DND-41 (cell line): Measurements from ENCODE around the gene CEACAM21.

Experiments used
- ATAC-seq: fragments of 200-7000 bp; cut with Tn5 transposase; 3 replicates; pipeline ENCODE4 v1.9.1; 2021; ENCODE audit warnings: low read depth; ENCODE audit not compliant: insufficient read depth
- DNase-seq: peaks from one replicate; pipeline ENCODE4 v3.0.0-alpha.2; 2020
- H2AFZ ChIP-seq: 2 replicates; pipeline ENCODE4 v1.6.0; 2012; ENCODE audit warnings: low read depth, low read length
- H3K27ac ChIP-seq: 2 replicates; pipeline ENCODE4 v1.5.1; 2012; ENCODE audit warnings: low read length, inconsistent platforms
- H3K27me3 ChIP-seq: fragments of 200-600 bp; sonication (generic); 2 replicates; pipeline ENCODE4 v1.6.0; 2012; ENCODE audit warnings: low read length, mild to moderate bottlenecking, inconsistent platforms; ENCODE audit not compliant: insufficient read depth, poor library complexity
- H3K36me3 ChIP-seq: 2 replicates; pipeline ENCODE4 v1.5.1; 2012; ENCODE audit warnings: low read length, inconsistent platforms; ENCODE audit not compliant: insufficient read depth
- H3K4me1 ChIP-seq: 2 replicates; pipeline ENCODE4 v1.5.1; 2012; ENCODE audit warnings: mild to moderate bottlenecking, low read length; ENCODE audit not compliant: insufficient read depth
- H3K4me2 ChIP-seq: 2 replicates; pipeline ENCODE4 v1.6.0; 2012; ENCODE audit warnings: mild to moderate bottlenecking, moderate library complexity, low read length, inconsistent platforms; ENCODE audit not compliant: insufficient read depth
- H3K4me3 ChIP-seq, 2 experiments: fragments of 200-600 bp in 1 of 2; shearing (Covaris generic) in 1 of 2; 2 replicates each; pipeline ENCODE4 v1.5.1; 2012 to 2016; ENCODE audit warnings: inconsistent platforms in 2 of 2, low read length in 2 of 2, mild to moderate bottlenecking in 2 of 2, low read depth in 1 of 2, moderate library complexity in 1 of 2
- H3K79me2 ChIP-seq: 2 replicates; pipeline ENCODE4 v1.6.0; 2012; ENCODE audit warnings: low read length, inconsistent platforms; ENCODE audit not compliant: insufficient read depth
- H3K9ac ChIP-seq: 2 replicates; pipeline ENCODE4 v1.6.0; 2012; ENCODE audit warnings: low read depth, mild to moderate bottlenecking, inconsistent platforms, low read length, moderate library complexity
- H3K9me3 ChIP-seq: 2 replicates; pipeline ENCODE4 v1.5.1; 2012; ENCODE audit warnings: low read length, moderate library complexity, mild to moderate bottlenecking, inconsistent platforms; ENCODE audit not compliant: insufficient read depth, severe bottlenecking
- H4K20me1 ChIP-seq: 2 replicates; pipeline ENCODE4 v1.6.0; 2012; ENCODE audit warnings: low read length; ENCODE audit not compliant: insufficient read depth
- CTCF ChIP-seq: IDR thresholded peaks from 2 replicates; pipeline ENCODE4 v1.5.1; 2012; ENCODE audit warnings: borderline replicate concordance, low read length, moderate library complexity, mild to moderate bottlenecking; ENCODE audit not compliant: poor library complexity, severe bottlenecking; ENCODE audit errors: extremely low read depth
- EZH2 ChIP-seq: IDR thresholded peaks from 3 replicates; pipeline ENCODE4 v1.6.1; 2012; ENCODE audit warnings: borderline replicate concordance, low read depth, mild to moderate bottlenecking, moderate library complexity, low read length, inconsistent platforms; ENCODE audit not compliant: severe bottlenecking

Gene CEACAM21

GRCh38 chr19:41589371-41589770 lies 13.4 kb downstream of the CEACAM21 start:
- no peak overlapping the region for H2AFZ ChIP-seq
- DNase-seq (no peak), ATAC-seq (no peak)
- H3K4me1 ChIP-seq = no peaks in the 10 kb centered on the region
- H3K79me2 ChIP-seq = no peaks in the 10 kb centered on the region
- no peaks in the 10 kb centered on the region for H3K27me3 ChIP-seq
- no peak overlapping the region for H3K4me2 ChIP-seq
- H4K20me1 ChIP-seq = peaks cover 18% of the 10 kb centered on the region; the same call in 1 of the 2 replicates
- peaks cover 1% of the 10 kb centered on the region for H3K9me3 ChIP-seq
- no peaks in the 10 kb centered on the region for H3K36me3 ChIP-seq
- no peak overlapping the region for H3K27ac ChIP-seq
- H3K9ac ChIP-seq = no peak overlapping the region
- TF ChIP-seq EZH2 (no peak), CTCF (no peak)
- H3K4me3 ChIP-seq = no peak overlapping the region

- Histone ChIP-seq H3K27me3 (no peaks in the 10 kb centered on the region), H3K9ac (no peak overlapping the region), H3K4me2 (no peak overlapping the region), H3K79me2 (no peaks in the 10 kb centered on the region), H2AFZ (no peak overlapping the region), H3K4me3 (no peak overlapping the region), H3K9me3 (no peaks in the 10 kb centered on the region), H3K27ac (no peak overlapping the region), H4K20me1 (peaks cover 18% of the 10 kb centered on the region; the same call in 1 of the 2 replicates), H3K36me3 (no peaks in the 10 kb centered on the region), H3K4me1 (no peaks in the 10 kb centered on the region)
- ATAC-seq (no peak), DNase-seq (no peak)
- TF ChIP-seq CTCF (no peak), EZH2 (no peak)
Observed at GRCh38 chr19:41590936-41591335, 15.0 kb downstream of the CEACAM21 start.

- H3K4me2 ChIP-seq = no peak overlapping the region
- no peaks in the 10 kb centered on the region for H3K27me3 ChIP-seq
- H4K20me1 ChIP-seq = peaks cover 18% of the 10 kb centered on the region; the same call in 1 of the 2 replicates
- no peaks in the 10 kb centered on the region for H3K79me2 ChIP-seq
- H3K9me3 ChIP-seq = no peaks in the 10 kb centered on the region
- ATAC-seq (no peak), DNase-seq (no peak)
- H3K4me3 ChIP-seq = no peak overlapping the region
- no peaks in the 10 kb centered on the region for H3K4me1 ChIP-seq
- H3K9ac ChIP-seq = no peak overlapping the region
- H3K27ac ChIP-seq = no peak overlapping the region
- H3K36me3 ChIP-seq = no peaks in the 10 kb centered on the region
- H2AFZ ChIP-seq = no peak overlapping the region
- TF ChIP-seq CTCF (no peak), EZH2 (no peak)
Observed at GRCh38 chr19:41591951-41592562, 16.1 kb downstream of the CEACAM21 start.
